HG03521 (cell line): ENCODE results near the gene LRIT1.
"Not testable (repeated sequence)": the region's sequence is repeated elsewhere in the genome, so short reads cannot be mapped to it uniquely, and the experiment has no call there.

ENCODE experiments used
- ATAC-seq: cut with Tn5 transposase; IDR thresholded peaks from one replicate; pipeline ENCODE4 v1.9.1; 2021; ENCODE audit warnings: mild to moderate bottlenecking, moderate library complexity; ENCODE audit not compliant: unreplicated experiment

LRIT1 gene

GRCh38 chr10:84241185-84241790 is at the start of gene LRIT1:
TSS of gene LRIT1 (minus strand) at chr10:84241546. CDS start at chr10:84241439, 107 bp downstream.
- ATAC-seq: no peak

- no peak for ATAC-seq
Observed at GRCh38 chr10:84290235-84290634, 48.9 kb upstream of the LRIT1 start.

GRCh38 chr10:84289521-84290200 is 48.3 kb upstream of the LRIT1 start:
- no peak for ATAC-seq

- ATAC-seq: no peak
Observed at GRCh38 chr10:84288151-84288550, 46.8 kb upstream of the LRIT1 start.

GRCh38 chr10:84286695-84287094 is 45.3 kb upstream of the LRIT1 start:
- ATAC-seq: no peak

GRCh38 chr10:84279876-84280475 is 38.6 kb upstream of the LRIT1 start:
- not testable (repeated sequence) for ATAC-seq

GRCh38 chr10:84270708-84271107 is 29.4 kb upstream of the LRIT1 start:
- ATAC-seq: no peak

- no peak for ATAC-seq
Observed at GRCh38 chr10:84269773-84270172, 28.4 kb upstream of the LRIT1 start.

- ATAC-seq: no peak
Observed at GRCh38 chr10:84269162-84269561, 27.8 kb upstream of the LRIT1 start.

GRCh38 chr10:84267503-84268126 is 26.3 kb upstream of the LRIT1 start:
- no peak for ATAC-seq

GRCh38 chr10:84265418-84265817 is 24.1 kb upstream of the LRIT1 start:
- ATAC-seq: no peak

- ATAC-seq: peak; percentile 95
Observed at GRCh38 chr10:84264611-84265141, 23.3 kb upstream of the LRIT1 start.

- ATAC-seq: no peak
Observed at GRCh38 chr10:84263716-84264115, 22.4 kb upstream of the LRIT1 start.

- no peak for ATAC-seq
Observed at GRCh38 chr10:84262190-84262956, 21.0 kb upstream of the LRIT1 start.

- no peak for ATAC-seq
Observed at GRCh38 chr10:84261236-84261915, 20.0 kb upstream of the LRIT1 start.

GRCh38 chr10:84258034-84258695 is 16.8 kb upstream of the LRIT1 start:
- no peak for ATAC-seq

GRCh38 chr10:84257343-84258020 is 16.1 kb upstream of the LRIT1 start:
- no peak for ATAC-seq

- ATAC-seq: no peak
Observed at GRCh38 chr10:84256510-84257342, 15.4 kb upstream of the LRIT1 start.
